ENCODE measurements around the gene PCGF3. TPM values are rescaled to one million over a fixed set of nuclear protein-coding genes. Genes with fewer than 3 reads are reported as not detected.

The PCGF3 gene
- total RNA-seq, 1 experiment from 2014 or later, result 66.3 TPM

DNA sequence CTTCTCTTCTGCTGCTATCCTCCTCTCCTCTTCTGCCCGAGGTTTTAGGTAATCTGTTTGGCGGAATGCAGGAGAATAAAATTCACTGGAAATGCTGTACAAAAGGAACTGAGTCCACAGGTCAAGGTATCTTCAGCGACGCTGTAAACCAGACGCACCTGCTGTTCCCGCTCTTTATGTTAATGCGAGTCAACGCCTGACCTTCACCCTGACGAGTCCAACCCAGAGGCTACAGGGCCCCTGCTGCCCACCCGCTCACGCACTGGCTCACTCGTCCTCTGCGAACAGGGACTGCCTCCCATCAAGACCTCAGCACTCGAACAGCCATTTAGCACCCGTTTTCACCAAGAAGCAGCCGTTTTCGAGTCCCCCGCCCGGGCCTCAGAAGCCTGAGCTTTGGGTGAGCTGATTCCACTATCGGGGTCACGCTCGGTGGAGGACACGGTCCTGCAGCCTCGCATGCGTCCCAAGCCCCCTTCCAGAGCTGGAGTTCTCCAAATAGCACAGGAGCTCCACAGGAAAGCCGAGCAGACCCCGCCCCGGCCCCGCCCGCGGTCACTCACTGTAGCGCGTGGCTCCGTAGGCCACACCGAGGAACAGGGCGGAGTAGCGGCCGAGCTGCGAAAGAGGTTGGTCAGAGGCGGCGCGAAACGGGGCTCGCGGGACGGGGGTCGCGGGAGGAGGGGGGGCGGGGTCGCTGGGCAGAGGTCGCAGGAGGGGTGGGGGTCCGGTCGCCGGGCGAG, 32.1 kb upstream of the PCGF3 start (continued):
- TF ChIP-seq TCF7L2 (IDR thresholded peaks at IDR 0.05; ENCODE audit: borderline replicate concordance, extremely low read depth, insufficient read depth, insufficient read length), result no peak
- TF ChIP-seq POLR2A (IDR thresholded peaks at IDR 0.05; ENCODE audit: borderline replicate concordance, extremely low read depth, insufficient read depth, insufficient read length), result no peak

GRCh38 chr4:674172-675035, 31.2 kb upstream of the PCGF3 start, which contains the start of the genes ATP5ME and MYL5:
ATP5ME (minus strand) TSS chr4:674276; CDS start chr4:674247, 29 bp downstream.
MYL5 (plus strand) TSS chr4:674542; CDS start chr4:678027, 3,485 bp downstream.
- no TSS peak for BruUV-seq (replicated peaks)

More at GRCh38 chr4:674172-675035, 31.2 kb upstream of the PCGF3 start, which contains the start of the genes ATP5ME and MYL5:
- H3K27ac ChIP-seq (ENCODE audit: low read depth, low read length), result peak within 1 kb of the TSS; percentile 90
- intact Hi-C loops (cut with micrococcal nuclease), result loop anchor here (1.0 to 10.0 kb wide), 2 partner anchors 72 to 200 kb away; no protein-coding TSS in a partner anchor
- peaks cover 10 to 24% of the 10 kb centered on the region in 2 experiments for H3K36me3 ChIP-seq (ENCODE audit: control insufficient read depth in 1 of 2, insufficient read depth in 2 of 2, low read length in 2 of 2)
- ATAC-seq, result peak; percentile 83
- H3K4me2 ChIP-seq (ENCODE audit: low read length), result peak within 1 kb of the TSS; percentile 93
- H4K20me1 ChIP-seq (ENCODE audit: insufficient read depth), result no peaks in the 10 kb centered on the region
- ChIA-PET RAD21 (ENCODE audit: low non-redundant PET in 1 of 2, low total read pairs in 2 of 2, uncharacterized antibody in 2 of 2, unreplicated experiment in 2 of 2) (no interaction called here), POLR2A (interaction anchor here (0.6 to 1.2 kb wide), 4 partner anchors 9 to 92 kb away, joined by 3 to 6 read pairs (median 3); no protein-coding TSS in a partner anchor), CTCF (interaction anchor here (1.0 to 1.6 kb wide), 3 partner anchors 10 to 72 kb away, joined by 7 to 14 read pairs (median 8); no protein-coding TSS in a partner anchor)
- no peak within 1 kb of the TSS for H2AFZ ChIP-seq (ENCODE audit: low read depth, low read length, poor library complexity, severe bottlenecking)
- peaks cover 26% of the 10 kb centered on the region for H3K79me2 ChIP-seq (ENCODE audit: insufficient read depth, low read length)
- peak; percentile 95 for TF ChIP-seq POLR2AphosphoS5 (IDR thresholded peaks at IDR 0.05; ENCODE audit: low read depth, low read length)
- TF ChIP-seq ZNF274 (IDR thresholded peaks at IDR 0.05; ENCODE audit: low read depth, low read length), result no peak
- peak; percentile 66 for TF ChIP-seq TCF7L2 (IDR thresholded peaks at IDR 0.05; ENCODE audit: borderline replicate concordance, extremely low read depth, insufficient read depth, insufficient read length)
- TF ChIP-seq POLR2A (IDR thresholded peaks at IDR 0.05; ENCODE audit: borderline replicate concordance, extremely low read depth, insufficient read depth, insufficient read length), result peak; percentile 76
- no peak for TF ChIP-seq CEBPB (IDR thresholded peaks at IDR 0.05; ENCODE audit: low read depth)
- TF ChIP-seq ZFX (IDR thresholded peaks at IDR 0.05), result peak; percentile 97
- peak; percentile 92 for TF ChIP-seq YY1 (IDR thresholded peaks at IDR 0.05; ENCODE audit: extremely low read depth, insufficient replicate concordance, low read depth, low read length)
- TF ChIP-seq CTCF (IDR thresholded peaks at IDR 0.05 in 2 of 3, conservative IDR thresholded peaks at IDR 0.05 in 1 of 3; ENCODE audit: borderline replicate concordance in 1 of 3, insufficient read depth in 1 of 3, low read depth in 2 of 3, low read length in 2 of 3), result peak in 2 of 3 experiments; percentile 79 to 93; a peak in 4 of 6 replicates
- TF ChIP-seq, protein P1, sequence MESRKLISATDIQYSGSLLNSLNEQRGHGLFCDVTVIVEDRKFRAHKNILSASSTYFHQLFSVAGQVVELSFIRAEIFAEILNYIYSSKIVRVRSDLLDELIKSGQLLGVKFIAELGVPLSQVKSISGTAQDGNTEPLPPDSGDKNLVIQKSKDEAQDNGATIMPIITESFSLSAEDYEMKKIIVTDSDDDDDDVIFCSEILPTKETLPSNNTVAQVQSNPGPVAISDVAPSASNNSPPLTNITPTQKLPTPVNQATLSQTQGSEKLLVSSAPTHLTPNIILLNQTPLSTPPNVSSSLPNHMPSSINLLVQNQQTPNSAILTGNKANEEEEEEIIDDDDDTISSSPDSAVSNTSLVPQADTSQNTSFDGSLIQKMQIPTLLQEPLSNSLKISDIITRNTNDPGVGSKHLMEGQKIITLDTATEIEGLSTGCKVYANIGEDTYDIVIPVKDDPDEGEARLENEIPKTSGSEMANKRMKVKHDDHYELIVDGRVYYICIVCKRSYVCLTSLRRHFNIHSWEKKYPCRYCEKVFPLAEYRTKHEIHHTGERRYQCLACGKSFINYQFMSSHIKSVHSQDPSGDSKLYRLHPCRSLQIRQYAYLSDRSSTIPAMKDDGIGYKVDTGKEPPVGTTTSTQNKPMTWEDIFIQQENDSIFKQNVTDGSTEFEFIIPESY (IDR thresholded peaks at IDR 0.05; ENCODE audit: extremely low read depth, insufficient replicate concordance, low read length), result peak; percentile 68
- TF ChIP-seq ELF1 (IDR thresholded peaks at IDR 0.05; ENCODE audit: borderline replicate concordance, low read depth), result no peak
- no peak for TF ChIP-seq REST (IDR thresholded peaks at IDR 0.05; ENCODE audit: low read depth)
- TF ChIP-seq RAD21 (IDR thresholded peaks at IDR 0.05; ENCODE audit: low read depth), result no peak
- H3K4me3 ChIP-seq (replicated peaks in 1 of 2; ENCODE audit: low read depth in 1 of 2, low read length in 2 of 2), result peak within 1 kb of the TSS; percentile 77 to 91
- H3K27me3 ChIP-seq (ENCODE audit: insufficient read depth, low read length), result no peaks in the 10 kb centered on the region
- H3K4me1 ChIP-seq (ENCODE audit: control insufficient read depth in 1 of 2, insufficient read depth in 2 of 2, low read length in 2 of 2), result peaks cover 23 to 54% of the 10 kb centered on the region in 2 experiments
- H3K9me2 ChIP-seq (ENCODE audit: insufficient read depth), result no peaks in the 10 kb centered on the region
- no peaks in the 10 kb centered on the region for H3K9me3 ChIP-seq (ENCODE audit: control insufficient read depth in 1 of 2, insufficient read depth in 1 of 2, low read depth in 1 of 2, low read length in 2 of 2)
- DNase-seq (ENCODE audit: low read depth, low spot score), result peak; percentile 93
- peak within 1 kb of the TSS; percentile 95 for H3K9ac ChIP-seq (ENCODE audit: low read length)
